ENCODE data around the gene ZNF197.
"Not testable (repeated sequence)": the region's sequence is repeated elsewhere in the genome, so short reads cannot be mapped to it uniquely, and the experiment has no call there.

Gene ZNF197

GRCh38 chr3:44665173-44665572 lies 40.3 kb downstream of the ZNF197 start:
- no peak for DNase-seq

- no peak for DNase-seq
These were observed 41.5 kb downstream of the ZNF197 start for GRCh38 chr3:44666346-44666745.

- DNase-seq: no peak
These were observed 44.9 kb downstream of the ZNF197 start for GRCh38 chr3:44669760-44670159.

- DNase-seq: not testable (repeated sequence)
These were observed 48.6 kb downstream of the ZNF197 start for GRCh38 chr3:44673466-44673865.

GRCh38 chr3:44674211-44674610 lies 49.4 kb downstream of the ZNF197 start:
- DNase-seq: no peak

- DNase-seq: no peak
These were observed 53.8 kb downstream of the ZNF197 start for GRCh38 chr3:44678480-44679116.

- DNase-seq: no peak
These were observed 56.2 kb downstream of the ZNF197 start for GRCh38 chr3:44680921-44681455.

- DNase-seq: no peak
These were observed 57.5 kb downstream of the ZNF197 start for GRCh38 chr3:44682182-44682896.

GRCh38 chr3:44685128-44685800 lies 60.4 kb downstream of the ZNF197 start:
- peak; percentile 62 for DNase-seq

GRCh38 chr3:44687898-44688297 lies 63.1 kb downstream of the ZNF197 start:
- no peak for DNase-seq

Measured in NCI-H1436 (cell line).